Fibroblast of skin of left quadriceps (primary cell): ENCODE results near the gene GSK3A.
"Not testable (repeated sequence)": the region's sequence is repeated elsewhere in the genome, so short reads cannot be mapped to it uniquely, and the experiment has no call there.

Experiments
- DNase-seq, 2 experiments: peaks; one replicate each; pipeline ENCODE4 v3.0.0-alpha.2; 2013; ENCODE audit warnings: low read depth in 2 of 2

The GSK3A gene

DNA sequence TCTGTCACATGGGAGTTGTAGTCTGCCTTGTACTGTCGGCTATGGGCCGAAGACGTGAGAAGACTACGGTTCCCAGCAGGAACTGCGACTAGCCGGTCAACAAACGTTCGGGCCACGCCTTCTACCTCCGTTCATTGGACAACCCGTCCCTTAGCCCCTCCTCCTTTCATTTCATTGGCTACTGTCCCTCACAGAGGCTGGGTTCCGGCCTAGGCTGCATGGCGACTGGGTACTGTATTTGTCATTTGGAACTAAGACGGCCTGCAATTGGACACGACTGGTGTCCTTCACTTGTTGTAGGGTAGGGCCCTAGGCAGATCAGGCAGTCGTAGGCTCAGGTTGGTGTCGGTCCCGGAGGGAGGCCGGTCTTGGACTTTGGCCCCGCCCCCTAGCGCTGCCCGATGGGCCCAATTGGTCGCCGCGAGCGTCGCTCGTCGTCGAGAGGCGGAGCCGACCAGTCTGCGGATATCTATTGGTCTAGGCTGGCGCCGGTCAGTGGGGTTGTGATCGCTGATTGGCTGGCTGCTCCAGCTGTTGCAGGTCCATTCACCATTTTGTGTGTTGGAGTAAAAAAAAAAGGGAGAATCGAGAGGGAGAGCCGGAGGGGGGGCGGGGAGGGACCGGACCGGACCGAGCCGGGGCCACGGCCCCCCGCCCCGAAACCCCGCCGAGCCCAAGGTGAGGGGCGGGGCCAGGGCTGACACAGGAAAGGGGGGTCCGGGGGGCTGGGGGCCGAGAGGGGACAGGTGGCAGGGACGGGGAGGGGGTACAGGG is 26.5 kb upstream of the GSK3A start, which contains the start of gene CIC:
Gene CIC (plus strand): TSS at position 549 of the 774 bp plus-strand sequence. CDS start 2,532 bp downstream, outside the sequence.
- peak; percentile 100 for DNase-seq

GRCh38 chr19:42268142-42268703 is 25.8 kb upstream of the GSK3A start:
- peak; percentile 99 for DNase-seq

GRCh38 chr19:42267644-42268141 is 25.3 kb upstream of the GSK3A start:
- no peak for DNase-seq

DNA sequence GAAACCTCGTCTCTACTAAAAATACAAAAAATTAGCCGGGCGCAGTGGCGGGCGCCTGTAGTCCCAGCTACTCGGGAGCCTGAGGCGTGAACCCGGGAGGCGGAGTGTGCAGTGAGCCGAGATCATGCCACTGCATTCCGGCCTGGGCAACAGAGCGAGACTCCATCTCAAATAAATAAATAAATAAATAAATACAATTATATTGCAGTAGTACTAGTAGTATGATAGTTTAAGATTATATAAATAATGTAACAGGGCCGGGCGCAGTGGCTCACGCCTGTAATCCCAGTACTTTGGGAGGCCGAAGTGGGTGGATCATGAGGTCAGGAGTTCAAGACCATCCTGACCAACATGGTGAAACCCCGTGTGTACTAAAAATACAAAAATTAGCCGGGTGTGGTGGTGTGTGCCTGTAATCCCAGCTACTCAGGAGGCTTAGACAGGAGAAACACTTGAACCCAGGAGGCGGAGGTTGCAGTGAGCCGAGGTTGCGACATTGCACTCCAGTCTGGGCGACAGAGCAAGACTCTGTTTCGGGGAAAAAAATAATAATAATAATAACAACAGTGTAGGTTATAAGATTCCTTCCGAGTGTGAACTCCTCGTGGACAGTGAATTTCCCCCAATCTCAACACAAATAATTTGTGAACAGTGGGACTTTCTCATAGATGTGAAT is 24.7 kb upstream of the GSK3A start:
- DNase-seq = not testable (repeated sequence)

DNA sequence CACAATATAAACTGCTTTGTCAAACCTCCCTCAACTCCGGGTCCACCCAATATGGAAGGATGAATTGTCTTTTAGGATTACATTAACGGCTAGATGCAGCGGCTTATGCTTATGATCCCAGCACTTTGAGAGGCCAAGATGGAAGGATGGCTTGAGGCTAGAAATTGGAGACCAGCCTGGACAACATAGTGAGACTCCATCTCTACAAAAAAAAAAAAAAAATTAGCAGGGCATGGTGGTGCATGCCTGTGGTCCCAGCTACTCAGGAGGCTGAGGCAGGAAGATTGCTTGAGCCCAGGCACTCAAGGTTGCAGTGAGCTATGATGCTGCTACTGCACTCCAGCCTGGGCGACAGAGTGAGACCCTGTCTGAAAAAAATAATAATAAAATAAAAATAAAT is 23.7 kb upstream of the GSK3A start:
- not testable (repeated sequence) for DNase-seq

DNA sequence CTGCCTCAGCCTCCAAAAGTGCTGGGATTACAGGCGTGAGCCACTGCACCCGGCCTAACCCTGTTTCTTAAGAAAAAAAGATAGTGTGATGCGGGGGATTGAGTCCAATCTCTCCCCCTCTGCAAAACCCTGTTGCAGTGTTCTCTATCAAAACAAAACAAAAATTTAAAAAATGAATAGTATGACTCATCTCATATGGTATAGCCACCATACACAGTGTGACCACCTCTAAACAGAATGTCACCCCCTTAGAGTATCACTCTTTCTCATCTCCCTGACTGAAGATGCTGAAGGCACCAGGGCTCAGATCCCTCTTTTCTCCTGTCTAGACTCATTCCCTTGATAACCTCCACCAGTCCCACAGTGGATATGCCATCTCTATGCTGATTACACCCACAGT is 19.4 kb upstream of the GSK3A start:
- DNase-seq = no peak

DNA sequence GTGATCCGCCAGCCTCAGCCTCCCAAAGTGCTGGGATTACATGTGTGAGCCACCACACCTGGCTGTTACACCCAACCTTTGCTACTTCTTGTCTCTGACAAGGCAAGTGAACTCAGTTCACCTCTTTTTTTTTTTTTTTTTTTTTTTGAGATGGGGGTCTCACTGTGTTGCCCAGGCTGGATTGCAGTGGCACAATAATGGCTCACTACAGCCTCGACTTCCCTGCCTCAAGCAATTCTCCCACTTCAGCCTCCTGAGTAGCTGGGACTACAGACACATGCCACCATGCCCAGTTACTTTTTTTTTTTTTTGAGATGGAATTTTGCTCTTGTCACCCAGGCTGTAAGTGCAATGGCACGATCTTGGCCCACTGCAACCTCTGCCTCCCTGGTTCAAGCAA is 15.4 kb upstream of the GSK3A start:
- not testable (repeated sequence) for DNase-seq

GRCh38 chr19:42255766-42256745 is 13.7 kb upstream of the GSK3A start:
- DNase-seq = no peak

- peak; percentile 75 to 81 for DNase-seq
These were observed 12.7 kb upstream of the GSK3A start, which contains the start of gene ERF for GRCh38 chr19:42254850-42255765. Gene ERF, minus strand, starts transcription at chr19:42255128. Its CDS starts 129 bp downstream, at chr19:42254999.

- no peak for DNase-seq
These were observed 11.9 kb upstream of the GSK3A start for GRCh38 chr19:42254089-42254849.

DNA sequence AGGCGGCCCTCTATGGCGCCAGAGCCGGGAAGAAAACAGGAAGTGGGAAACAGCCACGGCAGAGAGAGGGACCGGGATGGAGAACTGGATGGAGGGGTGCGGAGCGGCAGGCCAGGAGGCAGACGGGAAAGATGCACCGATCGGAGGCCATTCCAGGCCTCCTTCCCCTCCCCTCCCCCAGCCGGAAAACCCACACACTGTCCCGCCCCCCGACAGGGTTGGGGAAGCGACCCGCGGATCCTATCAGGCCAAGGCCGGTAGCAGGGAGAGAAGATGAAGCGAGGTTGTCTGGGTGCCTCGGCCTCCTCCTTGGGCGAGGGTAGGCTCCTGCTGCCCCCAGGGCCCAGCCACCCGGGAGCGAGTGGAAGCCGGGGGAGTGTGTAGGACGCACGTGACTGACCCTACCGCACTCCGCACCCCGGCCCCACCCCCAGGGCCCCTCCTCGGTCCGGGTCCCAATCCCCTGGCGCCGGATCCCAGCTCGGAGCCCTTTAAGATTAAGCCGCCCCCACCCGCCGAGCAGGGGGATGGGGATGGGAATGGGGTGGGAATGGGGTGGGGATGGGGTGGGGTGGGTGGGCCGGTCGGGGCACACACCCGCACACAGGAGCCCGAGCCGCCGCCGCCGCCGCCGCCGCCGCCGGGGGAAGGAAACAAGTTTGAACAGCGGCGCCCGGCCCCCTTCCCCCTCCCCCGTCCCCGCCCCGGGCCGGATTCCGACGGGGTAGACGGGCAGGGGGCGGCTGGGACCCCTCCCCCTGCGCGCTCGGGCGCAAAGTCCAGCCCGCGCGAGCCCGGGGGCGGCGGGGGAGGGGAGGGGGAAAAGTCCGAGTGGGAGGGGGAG is 11.1 kb upstream of the GSK3A start:
- no peak for DNase-seq

GRCh38 chr19:42252365-42253244 is 10.2 kb upstream of the GSK3A start:
- no peak for DNase-seq

- no peak for DNase-seq
These were observed 9.4 kb upstream of the GSK3A start for GRCh38 chr19:42251572-42252358.

DNA sequence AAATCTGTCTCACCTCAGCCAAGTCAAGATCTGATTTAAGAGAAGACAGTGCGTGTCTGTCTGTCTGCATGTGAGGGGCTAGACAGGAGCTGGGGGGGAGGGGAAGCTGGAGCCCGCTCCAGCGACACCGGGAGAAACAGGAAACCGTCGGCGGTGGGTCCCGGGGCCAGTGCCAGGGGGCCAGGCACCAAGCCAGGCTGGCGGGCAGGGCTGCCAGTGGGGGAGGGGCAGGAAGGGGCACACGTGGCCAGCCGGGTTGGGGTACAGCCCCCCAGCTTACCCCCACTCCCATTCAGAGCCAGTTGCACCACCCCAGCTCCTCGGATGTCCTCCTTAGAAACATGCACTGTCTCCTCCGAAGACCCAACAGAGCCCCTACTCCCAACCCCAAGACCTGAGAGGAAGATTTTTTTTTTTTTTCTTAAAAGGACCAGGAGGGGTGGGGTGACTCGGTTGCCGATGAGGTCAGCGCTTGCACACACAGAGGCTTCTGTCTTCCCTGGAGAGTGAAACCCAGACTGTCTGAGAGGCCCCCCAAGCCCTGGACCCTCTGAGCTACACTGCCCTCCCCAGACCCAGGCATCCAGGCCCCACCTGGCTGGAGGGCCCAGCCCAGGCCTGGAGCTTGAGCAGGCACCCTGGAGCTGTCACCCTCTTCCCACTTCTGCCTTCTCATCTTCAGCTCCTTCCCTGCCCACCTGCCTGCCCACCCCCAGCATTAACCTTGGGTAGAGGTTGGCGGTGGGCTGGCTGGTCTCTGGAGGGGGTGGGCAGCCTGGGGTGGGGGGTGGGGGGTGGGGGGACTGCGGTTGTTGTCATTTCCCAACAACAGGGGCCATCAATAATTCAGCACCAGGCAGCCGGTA is 8.5 kb upstream of the GSK3A start:
- no peak for DNase-seq

- DNase-seq = no peak
These were observed 7.8 kb upstream of the GSK3A start for GRCh38 chr19:42250183-42250665.

- no peak for DNase-seq
These were observed 7.4 kb upstream of the GSK3A start for GRCh38 chr19:42249769-42250168.
